Measurements from ENCODE around the gene WNT9A. TPM values are rescaled to one million over a fixed set of nuclear protein-coding genes. Genes with fewer than 3 reads are reported as not detected.

WNT9A gene
- total RNA-seq, 6 donors from 2014 or later: 4.2 to 15.5 (median 10.9) TPM

Small RNA genes within 50 kb of the gene (small RNA-seq; reads per million reads assigned to genes)
- gene MIR5008: 0 to 0.39 (median 0.09) reads per million in 4 donors
- gene SEPT14P17: 0 reads per million in 4 donors

Other genes starting within 250 kb of the WNT9A start
- gene JMJD4, start 212.6 kb downstream of the WNT9A start, total RNA-seq: 10 to 100 TPM; 12.6 to 27.2 (median 20.0) TPM
- gene SNAP47, start 212.5 kb downstream of the WNT9A start, total RNA-seq: 10 to 100 TPM; 26.7 to 62.9 (median 35.1) TPM
- not detected for gene PRSS38, start 132.3 kb downstream of the WNT9A start, total RNA-seq
- gene WNT3A, start 59.1 kb upstream of the WNT9A start, total RNA-seq: 10 to 100 TPM in 2 of 6 donors, 1 to 10 TPM in 4; 1.0 to 19.6 (median 6.4) TPM
- gene ARF1, start 134.8 kb upstream of the WNT9A start, total RNA-seq: 100 to 1,000 TPM; 157 to 487 (median 374) TPM
- 10 to 100 TPM; 12.8 to 34.6 (median 17.8) TPM for gene C1orf35, start 155.4 kb upstream of the WNT9A start, total RNA-seq
- gene MRPL55, start 161.4 kb upstream of the WNT9A start, total RNA-seq: 100 to 1,000 TPM in 1 of 6 donors, 10 to 100 TPM in 5; 42.4 to 161 (median 60.1) TPM
- gene GUK1, start 192.3 kb upstream of the WNT9A start, total RNA-seq: 100 to 1,000 TPM; 198 to 385 (median 269) TPM
- gene GJC2, start 202.0 kb upstream of the WNT9A start, total RNA-seq: 1 to 10 TPM; 1.4 to 8.7 (median 2.0) TPM
- gene IBA57, start 217.9 kb upstream of the WNT9A start, total RNA-seq: 10 to 100 TPM in 4 of 6 donors, 1 to 10 TPM in 2; 6.1 to 19.3 (median 13.9) TPM

All from upper lobe of left lung (tissue), 6 donors.